CD4-positive, alpha-beta memory T cell (primary cell): ENCODE measurements around the gene SRSF6. TPM values are rescaled to one million over a fixed set of nuclear protein-coding genes. Genes with fewer than 3 reads are reported as not detected.
A peak's percentile ranks its signal among the peaks of the same experiment; 100 is the strongest.

Experiments used
- CTCF ChIA-PET: fragments of 350-600 bp; sonication (Branson Sonifier 250); formaldehyde crosslinking; loops from one replicate; lab custom pipeline; 2021; ENCODE audit warnings: inconsistent platforms; ENCODE audit not compliant: partially characterized antibody; lab: Charles Lee
- POLR2A ChIA-PET: fragments of 350-600 bp; sonication (Branson Sonifier 250); formaldehyde crosslinking; loops from one replicate; lab custom pipeline; 2021; ENCODE audit not compliant: partially characterized antibody; lab: Charles Lee
- DNase-seq, 5 donors: peaks; one replicate each; pipeline versions ENCODE4 v3.0.0 to v3.0.0-alpha.2; 2020 to 2022; ENCODE audit warnings: mixed read lengths in 1 of 5
- H3K27ac ChIP-seq: one replicate; pipeline ENCODE4 v1.7.0; 2013; ENCODE audit warnings: low read depth, low read length
- H3K27me3 ChIP-seq: 2 replicates; pipeline ENCODE4 v1.7.0; 2013; ENCODE audit warnings: mild to moderate bottlenecking, low read length, moderate library complexity; ENCODE audit not compliant: insufficient read depth
- H3K36me3 ChIP-seq: 2 replicates; pipeline ENCODE4 v1.7.0; 2013; ENCODE audit warnings: mild to moderate bottlenecking, low read length, moderate library complexity; ENCODE audit not compliant: insufficient read depth
- H3K4me1 ChIP-seq: 2 replicates; pipeline ENCODE4 v1.7.0; 2013; ENCODE audit warnings: mild to moderate bottlenecking, low read length, moderate library complexity; ENCODE audit not compliant: insufficient read depth
- H3K4me3 ChIP-seq, 2 donors: one replicate each; pipeline ENCODE4 v1.7.0; 2013; ENCODE audit warnings: low read length in 2 of 2, mild to moderate bottlenecking in 1 of 2
- H3K9me3 ChIP-seq, 2 donors: one replicate each; pipeline ENCODE4 v1.7.0; 2013; ENCODE audit warnings: low read length in 2 of 2, control low read depth in 1 of 2; ENCODE audit not compliant: control insufficient read depth in 1 of 2
- H3K27ac Mint-ChIP-seq, 7 donors: one replicate each; pipeline ENCODE4 v1.8.0; 2020 to 2021; ENCODE audit warnings: mixed read lengths in 7 of 7, mild to moderate bottlenecking in 6 of 7, inconsistent platforms in 3 of 7, moderate library complexity in 3 of 7
- H3K27me3 Mint-ChIP-seq, 2 donors: one replicate each; pipeline ENCODE4 v1.8.0; 2020 to 2021; ENCODE audit warnings: mixed read lengths in 2 of 2
- H3K36me3 Mint-ChIP-seq, 2 donors: one replicate each; pipeline ENCODE4 v1.8.0; 2020 to 2021; ENCODE audit warnings: mixed read lengths in 2 of 2, inconsistent platforms in 1 of 2, mild to moderate bottlenecking in 1 of 2
- H3K4me1 Mint-ChIP-seq, 4 donors: one replicate each; pipeline ENCODE4 v1.8.0; 2020 to 2021; ENCODE audit warnings: mixed read lengths in 4 of 4, mild to moderate bottlenecking in 1 of 4
- H3K4me3 Mint-ChIP-seq, 8 donors: one replicate each; pipeline ENCODE4 v1.8.0; 2020 to 2021; ENCODE audit warnings: mixed read lengths in 8 of 8, mild to moderate bottlenecking in 7 of 8, moderate library complexity in 6 of 8, inconsistent platforms in 3 of 8
- H3K9me3 Mint-ChIP-seq, 8 donors: one replicate each; pipeline ENCODE4 v1.8.0; 2020 to 2021; ENCODE audit warnings: mixed read lengths in 8 of 8, mild to moderate bottlenecking in 5 of 8, inconsistent platforms in 3 of 8, moderate library complexity in 1 of 8
- intact Hi-C: fragments of 100-400 bp; cut with micrococcal nuclease; formaldehyde crosslinking; loops from one replicate; pipeline ENCODE4 v1.15.1; 2023
- polyA plus RNA-seq, 2 donors: library from polyadenylated mRNA; unstranded; fragments of 300-500 nt; fragmentation: Illumina TruSeq; gene quantifications; one replicate each; pipeline ENCODE4 v1.2.3, GENCODE V29; 2021
- total RNA-seq, 2 experiments: library from RNA; stranded (reverse); gene quantifications; one replicate each; pipeline ENCODE4 v1.2.3, GENCODE V29; 2021

SRSF6 gene
- total and polyA plus RNA-seq, 4 experiments from 2014 or later: 30.6 to 186 (median 111) TPM

GRCh38 chr20:43458422-43458924 lies 777 bp downstream of the SRSF6 start:
- H3K4me3 ChIP-seq: peak overlapping the region; percentile 52 to 74
- Mint-ChIP-seq H3K9me3 (no peaks in the 10 kb centered on the region), H3K4me1 (peaks cover 25 to 56% (median 31%) of the 10 kb centered on the region in 4 donors), H3K36me3 (peaks cover 36 to 51% of the 10 kb centered on the region in 2 donors), H3K27ac (peak overlapping the region; percentile 87 to 99 (median 91)), H3K27me3 (peaks cover 4% of the 10 kb centered on the region in 2 donors), H3K4me3 (peak overlapping the region; percentile 85 to 97 (median 92))
- H3K27me3 ChIP-seq: no peaks in the 10 kb centered on the region
- POLR2A ChIA-PET: interaction anchor here (0.8 to 3.7 kb wide), 8 partner anchors 8 to 1765 kb away, joined by 3 to 29 read pairs (median 10); partner anchors contain the start of gene IFT52
- intact Hi-C loops: loop anchor here (5.0 kb wide), 2 partner anchors 1429 to 1841 kb away; partner anchors contain the start of genes CHD6 and YWHAB
- H3K4me1 ChIP-seq: peaks cover 36% of the 10 kb centered on the region
- peak overlapping the region; percentile 100 for H3K27ac ChIP-seq
- CTCF ChIA-PET: interaction anchor here (0.8 to 2.7 kb wide), 3 partner anchors 9 to 56 kb away, joined by 3 to 10 read pairs (median 7); no protein-coding TSS in a partner anchor
- no peaks in the 10 kb centered on the region for H3K9me3 ChIP-seq
- H3K36me3 ChIP-seq: peaks cover 42% of the 10 kb centered on the region
- DNase-seq: peak in 1 of 5 donors; percentile 62

GRCh38 chr20:43459022-43459942 lies 1.6 kb downstream of the SRSF6 start:
- H3K36me3 Mint-ChIP-seq: peaks cover 44 to 59% of the 10 kb centered on the region in 2 donors
- no peaks in the 10 kb centered on the region for H3K27me3 ChIP-seq
- H3K9me3 ChIP-seq: no peaks in the 10 kb centered on the region
- peaks cover 28 to 62% (median 35%) of the 10 kb centered on the region in 4 donors for H3K4me1 Mint-ChIP-seq
- peak overlapping the region; percentile 20 to 59 for H3K4me3 ChIP-seq
- H3K36me3 ChIP-seq: peaks cover 50% of the 10 kb centered on the region
- peaks cover under 1 to 2% of the 10 kb centered on the region in 2 donors for H3K27me3 Mint-ChIP-seq
- peaks cover 36% of the 10 kb centered on the region for H3K4me1 ChIP-seq
- peak overlapping the region; percentile 81 to 89 (median 84) for H3K4me3 Mint-ChIP-seq
- H3K27ac Mint-ChIP-seq: peak overlapping the region; percentile 80 to 93 (median 88)
- ChIA-PET CTCF (no interaction called here), POLR2A (interaction anchor here (1.2 to 2.8 kb wide), 2 partner anchors 125 to 132 kb away, joined by 3 to 29 read pairs; partner anchors contain the start of gene IFT52)
- no peaks in the 10 kb centered on the region for H3K9me3 Mint-ChIP-seq
- intact Hi-C loops: loop anchor here (5.0 kb wide), 2 partner anchors 1428 to 1842 kb away; partner anchors contain the start of genes CHD6 and YWHAB
- H3K27ac ChIP-seq: peak overlapping the region; percentile 100
- DNase-seq: peak in 2 of 5 donors; percentile 15 to 49

GRCh38 chr20:43460172-43460829 lies 2.6 kb downstream of the SRSF6 start:
- H3K27me3 Mint-ChIP-seq: peaks cover 0 to under 1% of the 10 kb centered on the region in 2 donors
- no peak overlapping the region for H3K27ac ChIP-seq
- intact Hi-C loops: no loop called here
- H3K4me3 ChIP-seq: no peak overlapping the region
- peak overlapping the region in 4 of 7 donors; percentile 36 to 93 (median 82) for H3K27ac Mint-ChIP-seq
- ChIA-PET POLR2A (no interaction called here), CTCF (no interaction called here)
- peaks cover 51 to 69% of the 10 kb centered on the region in 2 donors for H3K36me3 Mint-ChIP-seq
- no peak for DNase-seq
- H3K27me3 ChIP-seq: no peaks in the 10 kb centered on the region
- H3K9me3 ChIP-seq: no peaks in the 10 kb centered on the region
- peaks cover 36% of the 10 kb centered on the region for H3K4me1 ChIP-seq
- H3K4me1 Mint-ChIP-seq: peaks cover 31 to 65% (median 36%) of the 10 kb centered on the region in 4 donors
- peaks cover 55% of the 10 kb centered on the region for H3K36me3 ChIP-seq
- peak overlapping the region in 6 of 8 donors; percentile 2 to 63 (median 46) for H3K4me3 Mint-ChIP-seq
- H3K9me3 Mint-ChIP-seq: no peaks in the 10 kb centered on the region

- Mint-ChIP-seq H3K36me3 (peaks cover 55 to 74% of the 10 kb centered on the region in 2 donors), H3K9me3 (no peaks in the 10 kb centered on the region)
- POLR2A ChIA-PET: no interaction called here
Observed at GRCh38 chr20:43460830-43461200, 3.1 kb downstream of the SRSF6 start.

GRCh38 chr20:43461894-43462659 lies 4.4 kb downstream of the SRSF6 start:
- peaks cover 66% of the 10 kb centered on the region for H3K36me3 ChIP-seq
- no peaks in the 10 kb centered on the region for H3K9me3 ChIP-seq
- H3K9me3 Mint-ChIP-seq: no peaks in the 10 kb centered on the region
- intact Hi-C loops: no loop called here
- H3K27ac Mint-ChIP-seq: peak overlapping the region in 2 of 7 donors; percentile 55 to 93
- POLR2A ChIA-PET: no interaction called here
- no peak for DNase-seq
- CTCF ChIA-PET: no interaction called here
- H3K36me3 Mint-ChIP-seq: peaks cover 65 to 83% of the 10 kb centered on the region in 2 donors
- no peaks in the 10 kb centered on the region for H3K27me3 Mint-ChIP-seq
- peaks cover 33 to 59% (median 35%) of the 10 kb centered on the region in 4 donors for H3K4me1 Mint-ChIP-seq
- H3K4me3 ChIP-seq: no peak overlapping the region
- no peak overlapping the region for H3K27ac ChIP-seq
- no peaks in the 10 kb centered on the region for H3K27me3 ChIP-seq
- H3K4me1 ChIP-seq: peaks cover 31% of the 10 kb centered on the region
- peak overlapping the region in 1 of 8 donors; percentile 13 for H3K4me3 Mint-ChIP-seq

More at GRCh38 chr20:43460830-43461200, 3.1 kb downstream of the SRSF6 start:
- Mint-ChIP-seq H3K4me3 (peak overlapping the region in 5 of 8 donors; percentile 2 to 74 (median 63)), H3K27ac (peak overlapping the region in 3 of 7 donors; percentile 0 to 93 (median 78)), H3K4me1 (peaks cover 31 to 65% (median 36%) of the 10 kb centered on the region in 4 donors), H3K27me3 (no peaks in the 10 kb centered on the region)
- Histone ChIP-seq H3K9me3 (no peaks in the 10 kb centered on the region), H3K27me3 (no peaks in the 10 kb centered on the region), H3K4me3 (no peak overlapping the region), H3K27ac (no peak overlapping the region), H3K36me3 (peaks cover 59% of the 10 kb centered on the region), H3K4me1 (peaks cover 36% of the 10 kb centered on the region)
- DNase-seq: no peak
- CTCF ChIA-PET: no interaction called here
- intact Hi-C loops: no loop called here

- Histone ChIP-seq H3K4me3 (no peak overlapping the region), H3K27me3 (no peaks in the 10 kb centered on the region), H3K27ac (no peak overlapping the region), H3K36me3 (peaks cover 66% of the 10 kb centered on the region), H3K4me1 (peaks cover 31% of the 10 kb centered on the region), H3K9me3 (no peaks in the 10 kb centered on the region)
- Mint-ChIP-seq H3K27me3 (no peaks in the 10 kb centered on the region), H3K4me3 (no peak overlapping the region), H3K9me3 (no peaks in the 10 kb centered on the region), H3K4me1 (peaks cover 33 to 52% (median 36%) of the 10 kb centered on the region in 4 donors), H3K27ac (peak overlapping the region in 2 of 7 donors; percentile 52 to 54), H3K36me3 (peaks cover 70 to 76% of the 10 kb centered on the region in 2 donors)
- no peak for DNase-seq
- ChIA-PET CTCF (no interaction called here), POLR2A (interaction anchor here (1.0 kb wide), 1 partner anchor 13 kb away, joined by 4 read pairs; no protein-coding TSS in a partner anchor)
- intact Hi-C loops: no loop called here
Observed at GRCh38 chr20:43462660-43463526, 5.2 kb downstream of the SRSF6 start.
